Measurements from ENCODE around the gene PNPLA7.

DNA sequence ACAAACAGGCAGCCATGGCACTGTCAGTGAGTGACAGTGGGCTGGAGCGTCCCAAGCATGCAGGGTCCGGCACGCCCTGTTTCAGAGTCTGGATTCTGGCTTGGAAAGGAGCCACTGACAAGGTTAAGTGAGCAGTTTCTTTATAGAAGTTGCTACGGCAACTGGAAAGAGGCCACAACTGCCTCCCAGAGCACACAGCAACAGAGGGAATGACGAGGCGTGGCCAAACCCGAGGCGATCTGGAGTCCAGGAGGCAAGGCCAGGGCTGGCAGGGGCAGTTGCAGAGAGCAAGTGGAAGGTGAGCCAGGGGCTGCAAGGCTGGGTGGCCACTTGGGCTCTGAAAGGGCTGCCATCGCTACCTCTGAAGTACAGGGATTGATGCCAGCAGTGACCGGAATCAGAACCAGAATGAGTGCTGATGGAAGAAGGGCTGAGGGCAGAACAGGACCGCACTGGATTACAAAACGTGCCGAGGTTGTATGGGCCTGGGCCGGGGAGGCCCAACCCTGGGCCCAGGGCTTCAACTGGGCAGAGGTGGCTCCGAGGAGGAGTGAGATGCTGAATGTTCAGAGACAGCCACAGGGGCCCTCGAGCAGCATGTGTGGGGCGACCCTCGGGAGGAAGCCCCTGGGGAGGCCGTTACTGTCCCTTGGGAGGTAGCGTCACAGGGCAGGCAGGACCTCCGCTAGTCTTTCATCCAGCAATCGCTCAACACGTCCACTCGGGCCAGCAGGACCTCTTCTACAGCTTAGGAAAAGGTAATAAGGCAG is 6.1 kb upstream of the PNPLA7 start:
- TF ChIP-seq EZH2 (IDR thresholded peaks at IDR 0.05; ENCODE audit: borderline replicate concordance, low read depth, low read length, severe bottlenecking), result no peak
- TF ChIP-seq CTCF (IDR thresholded peaks at IDR 0.05; ENCODE audit: borderline replicate concordance, extremely low read depth, low read length, poor library complexity, severe bottlenecking), result no peak
